B cell (primary cell): ENCODE results near the gene NYAP1. TPM values are rescaled to one million over a fixed set of nuclear protein-coding genes. Genes with fewer than 3 reads are reported as not detected.

ENCODE experiments used
- ATAC-seq: fragments of 200-7000 bp; cut with Tn5 transposase; one replicate; pipeline ENCODE4 v1.10.0; 2021; ENCODE audit warnings: low read depth, mild to moderate bottlenecking, moderate number of reproducible peaks, moderate library complexity
- CTCF ChIA-PET: fragments of 350-600 bp; sonication (Branson Sonifier 250); formaldehyde crosslinking; loops from one replicate; lab custom pipeline; 2021; ENCODE audit warnings: antibody characterized with exemption, inconsistent platforms; lab: Charles Lee
- POLR2A ChIA-PET: fragments of 350-600 bp; sonication (Branson Sonifier 250); formaldehyde crosslinking; loops from one replicate; lab custom pipeline; 2021; ENCODE audit warnings: antibody characterized with exemption; lab: Charles Lee
- DNase-seq: peaks from one replicate; pipeline ENCODE4 v3.0.0; 2013
- H2AFZ ChIP-seq: 2 replicates; pipeline ENCODE4 v1.6.1; 2012; ENCODE audit warnings: mild to moderate bottlenecking, low read depth, low read length; ENCODE audit not compliant: insufficient read depth, poor library complexity, severe bottlenecking
- H3K27ac ChIP-seq, 2 donors: 1 replicate in 1 of 2; 2 replicates in 1 of 2; pipeline ENCODE4 v1.5.1; 2012 to 2013; ENCODE audit warnings: low read length in 2 of 2, mild to moderate bottlenecking in 2 of 2, moderate library complexity in 1 of 2
- H3K27me3 ChIP-seq, 4 experiments: fragments of 200-600 bp in 1 of 4; sonication (generic) in 1 of 4; replicated peaks in 1 of 4; 1 replicate in 2 of 4; 2 replicates in 2 of 4; pipeline versions ENCODE4 v1.6.1 to v1.7.0; 2013 to 2016; ENCODE audit warnings: low read length in 3 of 4, mild to moderate bottlenecking in 2 of 4, mixed read lengths in 1 of 4, moderate library complexity in 1 of 4; ENCODE audit not compliant: insufficient read depth in 4 of 4, control insufficient read depth in 3 of 4; ENCODE audit errors: control extremely low read depth in 1 of 4
- H3K36me3 ChIP-seq, 2 experiments: replicated peaks in 1 of 2; 1 replicate in 1 of 2; 2 replicates in 1 of 2; pipeline versions ENCODE4 v1.6.1 to v1.7.1; 2013; ENCODE audit warnings: low read length in 1 of 2; ENCODE audit not compliant: insufficient read depth in 2 of 2, control insufficient read depth in 1 of 2; ENCODE audit errors: control extremely low read depth in 1 of 2, extremely low read depth in 1 of 2
- H3K4me1 ChIP-seq, 2 donors: fragments of 200-600 bp in 1 of 2; sonication (generic) in 1 of 2; 1 replicate in 1 of 2; 2 replicates in 1 of 2; pipeline versions ENCODE4 v1.5.1 to v1.6.1; 2013 to 2017; ENCODE audit warnings: low read length in 2 of 2; ENCODE audit not compliant: control insufficient read depth in 2 of 2, insufficient read depth in 2 of 2
- H3K4me2 ChIP-seq: replicated peaks from 2 replicates; pipeline ENCODE3; 2012; ENCODE audit warnings: mild to moderate bottlenecking, low read depth, low read length; ENCODE audit not compliant: poor library complexity, severe bottlenecking
- H3K4me3 ChIP-seq, 5 experiments: fragments of 200-600 bp in 1 of 5; sonication (generic) in 1 of 5; 1 replicate in 3 of 5; 2 replicates in 2 of 5; pipeline versions ENCODE4 v1.5.1 to v1.7.0; 2011 to 2016; ENCODE audit warnings: low read length in 4 of 5, mild to moderate bottlenecking in 4 of 5, low read depth in 2 of 5, control low read depth in 1 of 5, moderate library complexity in 1 of 5; ENCODE audit not compliant: insufficient read depth in 1 of 5; ENCODE audit errors: control extremely low read depth in 1 of 5, extremely low read depth in 1 of 5
- H3K79me2 ChIP-seq: fragments of 200-600 bp; sonication (generic); one replicate; pipeline ENCODE4 v1.6.0; 2016; ENCODE audit warnings: low read length; ENCODE audit not compliant: control insufficient read depth, insufficient read depth
- H3K9ac ChIP-seq: fragments of 200-600 bp; sonication (generic); 2 replicates; pipeline ENCODE4 v1.6.1; 2017; ENCODE audit warnings: mild to moderate bottlenecking, low read length, moderate library complexity
- H3K9me3 ChIP-seq, 3 donors: one replicate each; pipeline versions ENCODE4 v1.6.1 to v1.7.1; 2013; ENCODE audit warnings: low read length in 2 of 3; ENCODE audit not compliant: control insufficient read depth in 2 of 3, insufficient read depth in 1 of 3; ENCODE audit errors: control extremely low read depth in 1 of 3
- H4K20me1 ChIP-seq: 2 replicates; pipeline ENCODE4 v1.6.0; 2012; ENCODE audit warnings: mild to moderate bottlenecking, low read length; ENCODE audit not compliant: insufficient read depth, control insufficient read depth, poor library complexity, severe bottlenecking
- H3K27ac Mint-ChIP-seq: one replicate; pipeline ENCODE4 v1.8.0; 2021; ENCODE audit warnings: mixed read lengths
- H3K27me3 Mint-ChIP-seq: one replicate; pipeline ENCODE4 v1.8.0; 2021; ENCODE audit warnings: mixed read lengths
- H3K4me1 Mint-ChIP-seq: one replicate; pipeline ENCODE4 v1.8.0; 2021; ENCODE audit warnings: mixed read lengths
- H3K4me3 Mint-ChIP-seq: one replicate; pipeline ENCODE4 v1.8.0; 2021; ENCODE audit warnings: mixed read lengths
- H3K9me3 Mint-ChIP-seq: one replicate; pipeline ENCODE4 v1.8.0; 2022; ENCODE audit warnings: mixed read lengths; ENCODE audit not compliant: insufficient read depth
- CTCF ChIP-seq: fragments of 200-600 bp; IDR thresholded peaks from one replicate; pipeline ENCODE4 v1.8.0; 2022; ENCODE audit warnings: antibody characterized with exemption, mild to moderate bottlenecking
- EZH2 ChIP-seq: IDR thresholded peaks from 2 replicates; pipeline ENCODE4 v1.6.1; 2012; ENCODE audit warnings: borderline replicate concordance, low read depth, mild to moderate bottlenecking, moderate library complexity, low read length; ENCODE audit not compliant: insufficient read depth, poor library complexity, severe bottlenecking
- WGBS: methylation state at CpG from one replicate; pipeline ENCODE4 v1.1.5; 2013; ENCODE audit warnings: missing lambda C conversion rate; ENCODE audit not compliant: insufficient coverage; 5-methylcytosine and 5-hydroxymethylcytosine counted together
- intact Hi-C: fragments of 100-400 bp; cut with micrococcal nuclease; formaldehyde crosslinking; loops from one replicate; pipeline ENCODE4 v1.10.0; 2022
- polyA plus RNA-seq: library from polyadenylated mRNA; depleted of rRNA; stranded (reverse); fragments of >200 nt; gene quantifications from 2 replicates; pipeline ENCODE4 v1.2.3, GENCODE V29; 2012
- total RNA-seq, 2 donors: library from RNA; stranded (reverse); fragments of 120-200 nt in 1 of 2; gene quantifications; 1 replicate in 1 of 2; 2 replicates in 1 of 2; pipeline versions ENCODE4 v1.2.3 to v1.2.4, GENCODE V29; 2013 to 2022

NYAP1 gene
- total and polyA plus RNA-seq, 2 donors (not counting 1 experiment from before 2014, with no cell fraction given) = 0.06 TPM; not detected in 1

DNA sequence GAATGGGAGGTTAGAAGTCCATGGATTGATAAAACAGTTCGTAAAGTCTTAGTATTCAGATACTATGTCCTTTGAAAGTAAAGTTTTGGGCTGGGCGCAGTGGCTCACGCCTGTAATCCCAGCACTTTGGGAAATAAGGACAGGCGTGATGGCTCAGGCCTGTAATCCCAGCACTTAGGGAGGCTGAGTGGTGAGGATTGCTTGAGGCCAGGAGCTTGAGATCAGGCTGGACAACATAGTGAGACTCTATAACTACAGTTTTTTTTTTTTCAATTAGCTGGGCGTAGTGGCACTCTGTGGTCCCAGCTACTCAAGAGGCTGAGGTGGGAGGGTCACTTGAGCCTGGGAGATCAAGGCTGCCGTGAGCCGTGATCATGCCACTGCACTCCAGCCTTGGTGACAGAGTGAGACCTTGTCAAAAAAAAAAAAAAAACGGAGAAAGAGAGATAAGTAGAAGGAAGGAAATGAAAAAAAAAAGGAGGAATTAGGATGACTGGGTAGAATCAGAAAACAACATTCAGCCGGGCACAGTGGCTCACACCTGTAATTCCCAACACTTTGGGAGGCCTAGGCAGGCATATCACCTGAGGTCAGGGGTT lies 29.6 kb downstream of the NYAP1 start:
- Histone ChIP-seq H3K4me1 (peaks cover 4 to 14% of the 10 kb centered on the region in 2 donors), H3K4me2 (no peak overlapping the region), H3K9me3 (peaks cover 0 to 3% (median 0%) of the 10 kb centered on the region in 3 donors), H2AFZ (no peak overlapping the region), H3K9ac (no peak overlapping the region), H4K20me1 (no peaks in the 10 kb centered on the region), H3K79me2 (no peaks in the 10 kb centered on the region), H3K4me3 (no peak overlapping the region), H3K36me3 (no peaks in the 10 kb centered on the region), H3K27ac (no peak overlapping the region), H3K27me3 (peaks cover 0 to 6% (median 0%) of the 10 kb centered on the region in 4 experiments)
- H3K9me3 Mint-ChIP-seq = no peaks in the 10 kb centered on the region
- WGBS = 96% methylated on average over 4 of the region's 9 CpGs
- H3K4me3 Mint-ChIP-seq = no peak overlapping the region
- no peak overlapping the region for H3K27ac Mint-ChIP-seq
- POLR2A ChIA-PET = interaction anchor here (0.6 kb wide), 2 partner anchors 26 to 171 kb away, joined by 3 to 6 read pairs; partner anchors contain the start of gene AGFG2
- peaks cover 18% of the 10 kb centered on the region for H3K27me3 Mint-ChIP-seq
- ATAC-seq (no peak), DNase-seq (no peak)
- peaks cover 7% of the 10 kb centered on the region for H3K4me1 Mint-ChIP-seq
- intact Hi-C loops = no loop called here
- TF ChIP-seq CTCF (no peak), EZH2 (no peak)
- CTCF ChIA-PET = interaction anchor here (0.6 to 0.7 kb wide), 4 partner anchors 8 to 1529 kb away, joined by 3 to 4 read pairs (median 3); no protein-coding TSS in a partner anchor

DNA sequence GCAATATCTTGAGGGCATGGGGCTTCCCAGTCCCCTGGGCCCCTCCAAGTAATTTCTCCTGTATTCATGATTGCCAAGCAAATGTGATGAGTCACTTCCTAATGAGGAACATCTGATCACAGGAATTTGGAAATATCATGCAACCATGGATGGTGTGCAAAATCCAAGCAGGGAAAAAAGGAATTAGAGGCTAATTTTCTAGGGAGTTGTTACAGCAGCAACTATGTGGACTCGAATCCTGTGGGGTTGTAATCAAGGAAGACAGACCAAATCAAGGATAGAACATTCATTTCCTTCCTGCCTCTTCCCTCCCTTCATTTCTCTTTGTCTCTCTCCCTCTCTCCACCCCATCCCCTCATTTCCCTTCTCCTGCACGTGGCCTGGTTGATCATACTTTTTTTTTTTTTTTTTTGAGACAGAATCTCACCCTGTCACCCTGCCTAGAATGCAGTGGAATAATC lies 31.4 kb downstream of the NYAP1 start:
- CTCF ChIA-PET = no interaction called here
- Mint-ChIP-seq H3K27me3 (peaks cover 12% of the 10 kb centered on the region), H3K4me1 (peaks cover 7% of the 10 kb centered on the region), H3K27ac (no peak overlapping the region), H3K4me3 (no peak overlapping the region), H3K9me3 (no peaks in the 10 kb centered on the region)
- no peak for TF ChIP-seq CTCF
- TF ChIP-seq EZH2 = no peak
- Histone ChIP-seq H3K36me3 (no peaks in the 10 kb centered on the region), H3K4me3 (no peak overlapping the region), H3K4me1 (peaks cover 4 to 14% of the 10 kb centered on the region in 2 donors), H3K4me2 (no peak overlapping the region), H4K20me1 (no peaks in the 10 kb centered on the region), H3K79me2 (no peaks in the 10 kb centered on the region), H3K27me3 (peaks cover 0 to 2% (median 0%) of the 10 kb centered on the region in 4 experiments), H2AFZ (no peak overlapping the region), H3K27ac (no peak overlapping the region), H3K9ac (no peak overlapping the region), H3K9me3 (no peaks in the 10 kb centered on the region)
- ATAC-seq (no peak), DNase-seq (no peak)
- POLR2A ChIA-PET = no interaction called here
- 0% methylated on average over 1 of the region's 2 CpGs for WGBS
- intact Hi-C loops = no loop called here
